ENCODE results near the gene SLC12A1. TPM values are rescaled to one million over a fixed set of nuclear protein-coding genes. Genes with fewer than 3 reads are reported as not detected.

SLC12A1 gene
- polyA plus RNA-seq, 3 donors: not detected

- no peaks in the 10 kb centered on the region for H3K4me1 ChIP-seq (ENCODE audit: control insufficient read depth in 1 of 2, insufficient read depth in 2 of 2, low read length in 2 of 2)
- intact Hi-C loops (cut with micrococcal nuclease): loop anchor here in 1 of 2 donors (10.0 kb wide), 2 partner anchors 1087 to 1967 kb away; no protein-coding TSS in a partner anchor
- Mint-ChIP-seq H3K36me3 (no peaks in the 10 kb centered on the region), H3K27me3 (ENCODE audit: low read depth in 3 of 3) (peaks cover 3 to 6% (median 5%) of the 10 kb centered on the region in 3 donors), H3K27ac (no peak overlapping the region), H3K4me1 (peaks cover 5% of the 10 kb centered on the region), H3K4me3 (no peak overlapping the region), H3K9me3 (no peaks in the 10 kb centered on the region)
- H4K20me1 ChIP-seq (ENCODE audit: insufficient read depth, low read length): no peaks in the 10 kb centered on the region
- H3K36me3 ChIP-seq (replicated peaks in 1 of 2; ENCODE audit: control insufficient read depth in 1 of 2, insufficient read depth in 2 of 2, low read length in 2 of 2): no peaks in the 10 kb centered on the region
- no peak for DNase-seq
- 100% methylated on average over 1 of the region's 4 CpGs for WGBS (ENCODE audit: insufficient coverage)
- no peak overlapping the region for H3K4me2 ChIP-seq (replicated peaks; ENCODE audit: extremely low read depth, low read length, poor library complexity, severe bottlenecking)
- no peak for TF ChIP-seq CTCF (IDR thresholded peaks at IDR 0.05)
- no peak overlapping the region for H3K9ac ChIP-seq (ENCODE audit: insufficient read depth, low read length, poor library complexity, severe bottlenecking)
- no peak overlapping the region for H3K27ac ChIP-seq (ENCODE audit: low read depth in 1 of 2, low read length in 2 of 2)
- no peaks in the 10 kb centered on the region for H3K9me3 ChIP-seq (replicated peaks in 1 of 2; ENCODE audit: control insufficient read depth in 1 of 2, insufficient read depth in 1 of 2, low read length in 2 of 2)
- no peak overlapping the region for H2AFZ ChIP-seq (ENCODE audit: insufficient read depth, low read depth, low read length, poor library complexity, severe bottlenecking)
- no peak overlapping the region for H3K4me3 ChIP-seq (replicated peaks in 1 of 3; ENCODE audit: low read depth in 2 of 3, low read length in 3 of 3)
- H3K79me2 ChIP-seq (ENCODE audit: insufficient read depth, low read length): no peaks in the 10 kb centered on the region
- peaks cover 0 to under 1% of the 10 kb centered on the region in 2 donors for H3K27me3 ChIP-seq (ENCODE audit: control insufficient read depth in 2 of 2, insufficient read depth in 2 of 2, low read length in 2 of 2)
Measured at GRCh38 chr15:48281674-48282073, 75.6 kb downstream of the SLC12A1 start.

DNA sequence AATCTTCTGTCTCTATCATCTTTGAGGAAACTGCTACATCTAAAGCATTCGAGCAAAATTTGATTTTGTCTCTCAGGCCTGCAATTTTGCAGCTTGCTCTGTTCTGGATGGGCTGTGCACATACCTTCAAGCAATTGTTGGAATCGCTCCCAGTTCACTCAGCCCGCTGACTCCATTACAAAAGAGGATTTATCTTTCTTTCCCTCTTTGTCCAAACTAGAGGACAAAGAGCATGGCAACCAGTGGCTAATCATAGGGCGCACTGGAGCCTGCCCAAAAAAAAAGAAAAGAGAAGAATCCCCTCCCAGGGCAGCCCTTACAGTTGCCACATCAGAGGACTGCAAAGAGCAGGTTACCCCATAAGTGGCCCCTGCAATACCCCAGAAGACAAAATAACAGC is 76.1 kb downstream of the SLC12A1 start:
- Histone ChIP-seq H3K4me2 (replicated peaks; ENCODE audit: extremely low read depth, low read length, poor library complexity, severe bottlenecking) (no peak overlapping the region), H3K36me3 (replicated peaks in 1 of 2; ENCODE audit: control insufficient read depth in 1 of 2, insufficient read depth in 2 of 2, low read length in 2 of 2) (no peaks in the 10 kb centered on the region), H4K20me1 (ENCODE audit: insufficient read depth, low read length) (no peaks in the 10 kb centered on the region), H3K27me3 (ENCODE audit: control insufficient read depth in 2 of 2, insufficient read depth in 2 of 2, low read length in 2 of 2) (no peaks in the 10 kb centered on the region), H3K9me3 (replicated peaks in 1 of 2; ENCODE audit: control insufficient read depth in 1 of 2, insufficient read depth in 1 of 2, low read length in 2 of 2) (no peaks in the 10 kb centered on the region), H3K4me1 (ENCODE audit: control insufficient read depth in 1 of 2, insufficient read depth in 2 of 2, low read length in 2 of 2) (no peaks in the 10 kb centered on the region), H3K9ac (ENCODE audit: insufficient read depth, low read length, poor library complexity, severe bottlenecking) (no peak overlapping the region), H3K4me3 (replicated peaks in 1 of 3; ENCODE audit: low read depth in 2 of 3, low read length in 3 of 3) (no peak overlapping the region), H3K79me2 (ENCODE audit: insufficient read depth, low read length) (no peaks in the 10 kb centered on the region), H3K27ac (ENCODE audit: low read depth in 1 of 2, low read length in 2 of 2) (no peak overlapping the region), H2AFZ (ENCODE audit: insufficient read depth, low read depth, low read length, poor library complexity, severe bottlenecking) (no peak overlapping the region)
- H3K27ac Mint-ChIP-seq: no peak overlapping the region
- no peak for TF ChIP-seq CTCF (IDR thresholded peaks at IDR 0.05)
- H3K4me1 Mint-ChIP-seq: peaks cover 5% of the 10 kb centered on the region
- no peaks in the 10 kb centered on the region for H3K9me3 Mint-ChIP-seq
- intact Hi-C loops (cut with micrococcal nuclease): loop anchor here in 1 of 2 donors (10.0 kb wide), 2 partner anchors 1087 to 1967 kb away; no protein-coding TSS in a partner anchor
- H3K27me3 Mint-ChIP-seq (ENCODE audit: low read depth in 3 of 3): peaks cover 3 to 6% (median 5%) of the 10 kb centered on the region in 3 donors
- no peaks in the 10 kb centered on the region for H3K36me3 Mint-ChIP-seq
- no peak overlapping the region for H3K4me3 Mint-ChIP-seq
- DNase-seq: no peak
- WGBS (ENCODE audit: insufficient coverage): 94% methylated on average over 4 of the region's 4 CpGs

Data from CD14-positive monocyte (primary cell).